ENCODE results near the gene SULT1C3.
"Not testable (repeated sequence)": the region's sequence is repeated elsewhere in the genome, so short reads cannot be mapped to it uniquely, and the experiment has no call there.

The SULT1C3 gene

DNA sequence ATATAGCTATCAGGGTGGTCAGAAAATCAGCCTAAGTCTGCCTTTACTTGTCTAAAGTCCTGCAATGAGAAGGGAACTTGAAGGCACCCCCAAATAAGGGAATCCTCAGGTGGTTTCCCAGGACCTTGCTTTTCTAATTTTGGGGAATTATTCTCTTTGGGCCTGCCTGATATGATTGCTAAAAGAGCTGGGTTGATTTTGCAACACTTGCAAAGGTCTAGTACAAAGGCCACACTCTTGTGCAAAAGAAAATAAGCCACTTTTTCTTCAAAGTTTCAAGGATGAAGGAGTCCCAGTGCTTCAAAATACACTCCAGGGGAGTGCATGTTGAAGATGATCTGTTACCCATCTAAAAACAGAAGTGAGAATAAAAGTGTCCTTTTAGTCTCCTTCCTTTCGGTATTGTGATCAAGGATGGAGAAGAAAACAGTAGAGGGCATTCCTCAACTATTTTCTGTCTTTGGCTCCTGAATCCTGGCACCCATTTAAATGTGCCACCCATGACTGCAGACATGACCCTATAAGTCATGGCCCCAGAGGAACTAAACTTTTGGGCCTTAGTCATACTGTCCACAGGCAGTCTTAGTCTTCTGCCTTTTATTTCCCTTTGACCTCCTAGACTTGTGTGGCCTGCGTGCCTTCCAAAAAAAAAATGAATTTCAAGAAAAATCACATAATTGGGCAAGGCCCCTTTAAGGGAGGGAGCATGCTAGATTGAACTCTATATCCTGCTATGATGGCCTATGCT is 5.1 kb downstream of the SULT1C3 start:
- no peak for DNase-seq (ENCODE audit: low read depth)

DNA sequence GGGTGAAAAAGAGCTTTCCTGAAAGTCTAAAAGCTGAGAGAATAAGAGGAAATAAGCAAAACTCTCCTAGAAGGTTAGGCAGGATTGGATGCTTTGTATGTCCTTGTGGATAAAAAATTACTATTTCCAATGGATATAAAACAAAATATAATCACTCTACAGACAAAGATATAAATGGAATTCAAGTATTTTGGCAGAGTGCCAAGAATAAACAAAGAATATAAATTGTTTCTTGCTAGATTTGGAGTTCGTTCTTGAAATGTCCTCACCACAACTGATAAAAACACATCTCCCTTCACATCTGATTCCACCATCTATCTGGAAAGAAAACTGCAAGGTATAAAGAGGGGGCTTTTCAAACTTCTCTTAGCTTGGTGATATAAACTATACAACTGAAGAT is 13.3 kb downstream of the SULT1C3 start:
- no peak for DNase-seq (ENCODE audit: low read depth)

DNA sequence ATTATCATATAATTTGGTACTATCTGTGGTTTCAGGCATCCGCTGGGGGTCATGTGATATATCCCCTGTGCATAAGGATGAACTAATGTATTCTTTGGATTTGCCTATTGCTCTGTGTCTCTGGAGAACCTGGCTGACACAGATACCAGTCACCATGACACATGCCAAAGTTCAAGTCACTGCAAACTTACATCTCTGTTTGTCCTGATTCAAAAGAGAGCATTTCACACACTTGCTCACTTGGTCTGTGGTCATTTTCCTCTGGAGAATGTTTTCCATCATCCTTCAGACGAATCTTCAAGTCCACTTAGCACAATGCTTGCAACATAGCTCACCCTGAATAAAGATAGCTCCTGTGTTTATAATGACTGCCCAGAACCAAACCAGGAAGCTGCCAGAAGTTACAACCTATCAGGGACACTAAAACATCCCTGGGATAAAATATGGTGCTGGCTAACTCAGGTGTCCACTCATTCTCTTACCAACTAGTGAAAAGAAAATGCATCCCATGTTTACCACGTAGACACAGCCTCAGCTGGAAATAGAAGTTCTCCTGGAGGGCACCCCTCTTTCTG is 18.1 kb downstream of the SULT1C3 start:
- DNase-seq (ENCODE audit: low read depth): no peak

DNA sequence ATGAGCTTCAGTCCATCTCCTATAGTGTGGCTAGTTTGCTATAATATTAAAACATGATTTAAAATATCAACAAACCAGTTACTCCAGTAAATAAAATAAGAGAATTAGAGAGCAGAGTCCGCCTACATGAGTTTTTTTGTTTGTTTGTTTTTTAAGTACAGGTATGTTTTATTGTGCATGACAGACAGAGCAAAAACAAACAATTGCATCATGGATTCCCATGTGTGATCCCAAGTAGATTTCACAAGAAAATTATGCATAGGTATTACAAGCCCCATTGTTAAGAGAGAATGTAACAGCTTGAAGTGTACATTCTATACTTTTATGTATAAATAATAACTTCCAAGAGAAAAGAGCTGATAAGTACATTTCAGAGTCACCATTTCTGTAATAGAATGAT is 21.0 kb downstream of the SULT1C3 start:
- no peak for DNase-seq (ENCODE audit: low read depth)

DNA sequence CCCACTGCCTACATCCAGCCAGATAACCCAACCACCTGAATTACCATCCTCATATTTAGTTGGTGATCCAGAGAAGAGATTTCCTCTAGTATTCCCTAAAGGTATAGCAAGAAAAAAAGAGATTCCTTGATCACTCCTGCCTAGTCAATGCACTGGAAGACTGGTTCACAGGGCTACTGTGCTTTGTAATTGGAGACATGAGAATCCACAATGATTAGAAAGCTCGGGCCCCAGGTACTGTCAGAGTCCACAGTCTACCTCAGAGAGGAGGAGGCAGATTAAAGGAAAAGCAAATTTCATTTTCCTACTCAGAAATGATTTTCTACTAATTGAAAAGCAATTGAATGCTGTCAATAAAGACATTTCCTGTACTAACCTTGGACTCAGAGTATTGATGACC is 22.3 kb downstream of the SULT1C3 start:
- no peak for DNase-seq (ENCODE audit: low read depth)

DNA sequence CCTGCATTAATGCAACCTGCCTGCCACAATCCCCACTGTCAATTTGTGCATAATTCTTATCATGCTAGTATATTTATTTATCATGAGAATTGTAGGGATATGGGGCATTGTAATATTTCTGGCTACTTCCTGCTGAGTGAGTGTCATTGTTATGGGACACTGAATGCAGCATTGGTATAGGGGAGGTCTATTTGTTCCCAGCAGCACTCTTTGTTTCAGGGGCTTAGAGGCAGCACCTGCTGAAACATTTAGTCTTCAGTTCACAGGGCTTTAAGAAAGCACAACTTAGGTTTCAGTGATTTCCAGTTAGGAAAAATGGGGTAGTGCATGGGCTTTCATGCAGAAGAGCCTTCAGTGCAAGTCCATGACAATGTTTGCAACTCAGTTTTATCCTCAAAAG is 23.6 kb downstream of the SULT1C3 start:
- DNase-seq (ENCODE audit: low read depth): no peak

DNA sequence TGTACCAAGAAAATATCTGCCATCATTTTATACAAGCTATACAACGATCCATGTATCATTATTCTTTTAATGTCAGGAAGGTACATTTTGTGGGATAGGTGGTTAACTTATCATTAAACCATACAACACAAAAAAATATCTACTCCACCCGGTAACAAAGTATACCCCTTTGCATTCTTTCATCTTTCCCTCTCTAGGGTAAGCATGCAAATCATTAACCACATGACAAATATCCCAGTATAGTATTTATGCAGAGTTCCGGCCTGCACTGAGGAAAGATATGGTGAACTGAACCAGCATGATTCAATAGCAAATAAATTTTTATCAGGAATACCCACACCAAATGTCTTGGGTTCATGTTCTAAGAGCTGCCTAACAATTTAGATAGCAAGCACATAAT is 26.4 kb downstream of the SULT1C3 start:
- DNase-seq (ENCODE audit: low read depth): no peak

DNA sequence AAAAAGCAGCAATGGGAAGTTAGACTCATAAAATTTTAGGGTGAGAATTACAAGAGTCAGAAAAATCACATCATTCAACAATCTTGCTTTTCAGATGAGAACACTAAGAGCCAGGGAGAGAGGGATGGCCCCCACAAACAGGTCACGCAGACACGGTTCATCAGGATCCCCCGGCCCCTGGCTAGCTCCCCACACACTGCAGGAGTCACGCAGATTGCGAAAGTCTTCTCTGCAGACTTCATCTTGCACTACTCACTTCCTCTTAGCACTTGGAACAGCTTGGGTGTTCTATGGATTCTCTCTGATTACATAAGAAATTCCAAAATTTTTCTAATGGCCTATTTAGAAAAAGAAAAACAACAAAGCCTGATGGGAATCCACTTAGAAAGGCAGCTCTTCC is 27.3 kb downstream of the SULT1C3 start:
- no peak for DNase-seq (ENCODE audit: low read depth)

DNA sequence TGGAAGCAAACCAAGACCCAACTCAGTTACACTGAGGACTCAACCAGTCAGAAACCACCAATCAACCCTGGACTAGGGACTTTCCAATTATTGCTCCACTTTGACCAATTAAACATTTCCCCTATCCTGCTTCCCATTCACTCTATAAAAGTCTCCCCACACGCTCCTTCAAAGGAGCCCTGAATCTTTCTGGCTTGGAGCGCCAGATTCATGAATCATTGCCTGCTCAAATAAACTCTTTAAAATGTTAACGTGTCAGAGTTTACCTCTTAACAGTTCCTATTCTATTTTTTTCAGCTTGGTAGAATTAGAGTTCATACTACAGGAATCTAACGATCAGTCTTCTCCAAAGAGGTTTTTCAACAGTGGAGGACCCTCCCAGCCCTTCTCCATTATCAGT is 28.2 kb downstream of the SULT1C3 start:
- peak; percentile 53 for DNase-seq (ENCODE audit: low read depth)

DNA sequence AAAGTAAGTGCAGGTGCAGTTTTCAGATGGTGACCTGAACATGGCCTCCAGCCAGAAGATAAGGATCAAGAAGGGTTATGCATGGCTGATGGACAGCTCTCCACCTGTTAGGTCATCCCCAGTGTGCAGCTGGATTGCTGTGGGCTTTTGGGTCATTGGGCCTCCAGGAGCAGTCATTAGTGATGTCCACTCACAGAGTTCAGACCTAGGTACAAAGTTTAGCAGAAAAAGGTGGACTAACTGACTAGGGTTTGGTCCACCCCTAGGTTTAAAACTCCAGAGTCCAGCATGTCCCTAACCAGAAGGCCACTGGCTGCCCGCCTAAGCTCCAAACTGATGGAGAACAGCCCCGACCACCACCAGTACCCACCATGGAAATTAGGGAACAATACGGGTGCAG is 30.6 kb downstream of the SULT1C3 start:
- no peak for DNase-seq (ENCODE audit: low read depth)

DNA sequence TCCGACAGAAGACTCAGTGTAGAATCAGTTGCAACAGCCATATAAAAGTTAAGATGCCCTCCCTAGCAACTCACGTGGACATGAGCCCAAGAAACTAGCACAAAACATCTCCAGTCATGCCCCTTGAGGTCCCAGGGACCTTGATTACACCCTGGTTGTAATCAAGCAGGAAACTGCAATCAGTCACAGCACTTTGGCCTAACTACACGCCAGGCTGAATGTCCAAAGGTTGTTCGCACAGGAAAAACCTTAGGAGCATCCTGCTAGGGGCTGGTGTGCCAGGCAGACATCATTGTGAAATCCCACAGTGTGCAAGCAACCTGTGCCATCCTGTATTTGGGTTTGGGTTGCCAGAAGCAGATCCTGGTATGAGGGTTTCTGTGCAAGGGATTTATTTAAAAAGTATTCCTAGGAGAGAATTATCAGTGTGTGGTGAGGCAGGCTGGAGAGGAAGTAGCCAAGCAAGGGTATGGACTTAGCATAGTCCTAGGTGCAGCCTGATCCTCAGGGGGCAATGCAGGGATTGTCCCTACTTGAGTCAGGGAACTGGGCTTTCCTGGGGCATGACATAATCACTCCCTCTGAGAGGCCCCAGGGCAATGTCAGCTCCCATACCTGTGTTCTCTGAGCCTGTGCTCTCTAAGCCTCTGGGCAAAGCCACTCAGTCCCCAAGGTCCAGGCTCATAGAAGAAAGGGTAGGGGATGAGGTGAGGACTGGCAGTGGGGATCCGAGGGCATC is 31.2 kb downstream of the SULT1C3 start:
- DNase-seq (ENCODE audit: low read depth): no peak

DNA sequence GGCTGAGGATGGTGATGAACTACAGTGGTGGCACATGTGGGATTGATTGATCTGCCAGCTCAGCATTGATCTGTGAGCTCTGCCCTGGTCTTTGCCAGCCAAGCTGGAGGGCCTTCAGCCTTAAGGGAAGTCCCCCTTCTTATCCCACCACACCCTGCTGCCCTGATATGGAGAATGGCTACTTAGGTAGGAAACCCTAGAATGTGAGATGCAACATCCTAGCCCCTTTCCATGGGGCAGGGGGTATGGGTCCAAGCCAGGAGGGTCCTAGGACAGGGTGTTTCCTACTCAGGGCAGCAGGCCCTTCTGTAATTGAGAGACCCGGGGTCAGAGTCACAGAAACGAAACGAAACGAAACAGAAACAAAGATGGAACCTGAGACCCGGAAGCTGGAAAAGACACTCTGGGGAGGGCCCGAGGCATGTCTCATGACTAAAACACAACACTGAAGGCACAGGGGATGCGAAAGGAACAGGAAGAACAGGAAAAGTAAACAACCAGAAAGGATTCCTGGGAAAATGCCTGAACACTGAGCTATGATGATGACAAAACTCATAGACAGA is 32.0 kb downstream of the SULT1C3 start:
- DNase-seq (ENCODE audit: low read depth): no peak

DNA sequence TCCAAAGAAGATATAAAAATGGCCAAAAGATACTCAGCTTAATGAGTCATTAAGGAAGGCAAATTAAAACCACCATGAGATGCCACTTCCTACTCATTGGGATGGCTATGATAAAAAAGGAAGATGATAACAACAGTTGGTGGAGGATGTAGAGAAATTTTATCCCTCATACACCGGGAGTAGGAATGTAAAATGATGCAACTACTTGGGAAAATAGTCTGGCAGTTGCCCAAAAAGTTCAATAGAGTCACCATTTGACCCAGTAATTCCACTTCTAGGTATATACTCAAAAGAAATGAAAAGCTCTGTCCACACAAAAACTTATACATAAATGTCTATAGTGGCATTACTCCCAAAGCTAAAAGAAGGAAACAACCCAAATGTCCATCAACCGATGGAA is 38.9 kb downstream of the SULT1C3 start:
- no peak for DNase-seq (ENCODE audit: low read depth)

DNA sequence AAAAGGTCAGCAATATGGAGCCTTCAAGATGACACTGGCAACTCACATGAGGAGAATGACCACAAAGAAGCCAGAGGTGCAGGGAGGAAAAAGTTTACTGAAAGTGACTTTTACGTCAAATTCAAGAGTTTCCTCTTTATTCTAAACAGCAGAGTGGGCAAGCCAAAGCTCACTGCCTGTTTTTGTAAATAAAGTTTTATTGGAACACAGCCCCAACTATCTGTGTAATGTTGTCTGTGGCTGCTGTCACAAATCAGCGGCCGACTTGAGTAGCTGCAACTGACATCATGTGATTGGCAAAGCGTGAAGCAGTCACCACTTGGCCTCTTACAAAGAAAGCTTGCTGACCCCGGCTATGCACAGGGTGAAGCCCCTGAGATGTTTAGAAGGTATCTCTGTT is 39.7 kb downstream of the SULT1C3 start:
- DNase-seq (ENCODE audit: low read depth): no peak

DNA sequence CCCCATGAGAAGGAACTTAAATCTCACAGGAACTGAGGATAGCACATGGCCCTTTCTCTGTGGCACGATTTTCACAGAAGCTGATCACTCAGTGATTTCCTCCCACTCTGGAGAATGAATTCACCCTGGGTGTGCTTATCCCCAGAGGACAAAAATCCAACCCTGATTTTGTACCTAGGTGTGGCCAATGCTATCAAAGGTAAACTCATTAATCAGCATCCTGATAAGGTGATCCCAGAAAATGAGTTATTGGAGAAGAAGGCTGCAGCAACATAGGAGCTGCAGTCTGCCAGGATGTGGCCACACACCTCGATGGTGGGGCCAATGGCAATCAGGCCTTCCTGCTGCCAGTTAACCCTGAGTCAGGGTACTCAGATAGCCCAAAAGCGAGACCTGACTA is 40.7 kb downstream of the SULT1C3 start:
- DNase-seq (ENCODE audit: low read depth): no peak

DNA sequence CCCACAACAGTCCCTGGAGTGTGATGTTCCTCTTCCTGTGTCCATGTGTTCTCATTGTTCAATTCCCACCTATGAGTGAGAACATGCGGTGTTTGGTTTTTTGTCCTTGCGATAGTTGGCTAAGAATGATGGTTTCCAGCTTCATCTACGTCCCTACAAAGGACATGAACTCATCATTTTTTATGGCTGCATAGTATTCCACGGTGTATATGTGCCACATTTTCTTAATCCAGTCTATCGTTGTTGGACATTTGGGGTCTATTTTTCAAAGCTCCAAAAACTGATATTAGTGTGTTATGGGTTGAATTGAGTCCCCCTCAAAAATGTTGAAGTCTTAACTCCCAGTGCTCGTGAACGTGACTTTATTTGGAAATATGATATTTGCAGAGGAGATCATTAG is 44.8 kb downstream of the SULT1C3 start:
- not testable (repeated sequence) for DNase-seq (ENCODE audit: low read depth)

DNA sequence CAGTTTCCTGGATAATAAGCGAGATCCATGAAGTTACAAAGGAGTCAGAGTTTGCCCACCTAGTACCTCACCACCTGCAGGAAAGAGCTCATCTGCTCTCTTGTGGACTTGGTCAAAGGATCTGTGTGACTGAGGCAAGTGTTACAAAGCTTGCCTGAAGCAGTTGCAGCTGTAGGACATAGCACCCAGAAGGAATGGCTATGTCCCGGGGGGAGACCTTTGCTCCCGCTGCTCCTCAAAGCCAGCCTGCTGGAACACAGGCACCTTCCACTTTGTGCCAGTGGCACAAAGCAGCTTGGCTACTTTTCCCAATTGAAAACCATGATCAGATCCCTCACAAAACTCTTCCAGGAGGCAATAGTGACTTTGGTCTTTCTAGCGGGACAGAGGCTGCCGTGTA is 45.8 kb downstream of the SULT1C3 start:
- no peak for DNase-seq (ENCODE audit: low read depth)

DNA sequence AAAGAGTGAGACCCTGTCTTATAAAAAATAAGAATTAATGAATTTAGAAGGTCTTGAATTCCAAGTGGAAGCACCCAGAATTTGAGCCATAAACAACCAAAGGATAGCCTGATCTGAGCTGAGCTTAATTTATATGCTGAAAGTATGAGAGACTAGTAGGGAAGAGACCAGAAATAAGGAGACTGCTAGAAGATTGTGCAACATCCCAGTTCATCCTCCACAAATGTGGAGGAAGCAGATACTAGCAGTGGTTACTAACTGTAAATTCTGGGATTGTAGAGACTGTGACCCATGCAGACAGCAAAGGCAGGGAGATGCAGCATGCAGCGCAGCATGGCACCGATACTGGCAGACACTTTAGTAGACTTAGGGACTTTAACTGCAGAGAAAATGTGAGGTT is 47.4 kb downstream of the SULT1C3 start:
- no peak for DNase-seq (ENCODE audit: low read depth)

DNA sequence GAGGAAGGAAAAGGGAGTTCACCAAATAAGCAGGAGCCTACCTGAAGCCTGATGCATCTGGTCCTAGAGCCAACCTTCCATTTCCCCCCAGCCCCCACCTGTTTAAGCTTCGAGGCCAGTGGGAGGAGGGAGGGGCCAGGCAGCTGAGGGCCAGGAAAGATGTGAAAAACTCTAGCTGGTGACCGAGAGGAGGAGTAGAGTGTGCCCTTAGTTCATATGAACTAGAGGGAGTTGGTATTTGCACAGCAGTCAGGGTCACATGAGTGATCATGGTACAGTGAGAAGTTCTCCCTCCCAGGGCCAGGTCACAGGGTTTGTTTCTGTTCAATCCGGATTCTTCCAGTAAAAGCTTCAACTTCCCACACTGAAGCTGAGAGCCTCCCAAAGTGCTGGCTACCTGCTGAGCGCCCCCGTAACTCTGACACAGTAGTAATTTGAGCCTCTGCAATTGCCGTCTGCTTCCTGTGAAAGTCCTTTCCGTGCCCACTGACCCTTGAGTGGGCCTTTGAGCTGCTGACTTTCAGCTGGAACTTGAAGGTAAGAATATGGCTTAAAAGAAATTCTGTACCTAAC is 48.9 kb downstream of the SULT1C3 start, which contains the start of gene SULT1C2:
TSS of gene SULT1C2 (plus strand) at position 362 of the 573 bp plus-strand sequence. CDS start 4,773 bp downstream, outside the sequence.
- no peak for DNase-seq (ENCODE audit: low read depth)

DNA sequence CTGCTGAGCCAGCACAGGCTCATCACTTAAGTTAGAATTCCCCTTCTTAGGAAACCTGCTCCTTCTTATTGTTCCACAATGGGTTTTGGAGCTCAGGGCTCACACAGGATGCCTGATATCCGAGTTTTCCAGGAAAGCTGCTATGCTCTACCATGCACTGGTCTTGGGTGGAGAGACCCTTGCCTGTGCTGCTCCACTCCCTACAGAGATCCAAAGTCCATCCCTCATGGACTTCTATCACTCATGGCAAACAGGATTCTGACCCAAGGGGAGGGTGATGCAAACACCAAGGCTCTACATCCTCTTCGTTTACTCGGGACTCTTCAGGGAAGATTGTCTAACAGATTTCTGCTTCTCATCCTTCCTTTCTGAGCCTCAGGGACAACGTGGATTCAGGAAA is 54.1 kb downstream of the SULT1C3 start:
- DNase-seq (ENCODE audit: low read depth): no peak

DNA sequence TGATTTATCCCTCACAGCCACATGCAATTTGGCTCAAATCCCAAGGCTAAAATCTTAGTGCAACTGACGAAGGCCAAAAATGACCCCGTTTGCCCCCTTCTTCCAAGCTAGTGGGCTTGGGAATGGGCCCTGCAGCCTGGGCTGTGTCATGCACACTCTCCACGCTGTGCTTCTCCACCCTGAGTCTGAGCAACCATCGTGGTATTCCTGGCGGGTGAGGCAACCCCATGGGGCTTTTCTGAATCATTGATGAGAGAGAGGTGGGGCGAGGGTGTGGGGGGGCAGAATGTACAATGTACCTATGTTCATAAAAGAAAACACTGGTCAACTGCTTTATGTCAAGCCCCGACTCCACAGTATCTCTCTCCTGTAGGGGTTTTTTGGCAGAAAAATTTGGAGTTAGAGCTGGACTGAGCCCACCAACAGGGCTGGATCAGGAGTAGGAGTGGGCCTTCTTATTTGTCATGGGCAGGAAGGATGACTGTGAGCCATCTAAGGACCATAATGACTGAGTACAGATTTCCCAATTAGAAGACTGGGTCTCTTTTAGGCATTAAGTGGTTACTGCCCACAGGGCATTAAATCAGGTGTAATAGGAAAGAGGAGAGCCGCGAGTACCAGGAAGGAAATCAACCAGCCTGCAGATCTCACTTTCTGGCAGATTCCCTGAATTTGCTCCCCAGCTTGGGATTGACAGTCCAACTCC is 57.8 kb downstream of the SULT1C3 start:
- peak; percentile 25 for DNase-seq (ENCODE audit: low read depth)

DNA sequence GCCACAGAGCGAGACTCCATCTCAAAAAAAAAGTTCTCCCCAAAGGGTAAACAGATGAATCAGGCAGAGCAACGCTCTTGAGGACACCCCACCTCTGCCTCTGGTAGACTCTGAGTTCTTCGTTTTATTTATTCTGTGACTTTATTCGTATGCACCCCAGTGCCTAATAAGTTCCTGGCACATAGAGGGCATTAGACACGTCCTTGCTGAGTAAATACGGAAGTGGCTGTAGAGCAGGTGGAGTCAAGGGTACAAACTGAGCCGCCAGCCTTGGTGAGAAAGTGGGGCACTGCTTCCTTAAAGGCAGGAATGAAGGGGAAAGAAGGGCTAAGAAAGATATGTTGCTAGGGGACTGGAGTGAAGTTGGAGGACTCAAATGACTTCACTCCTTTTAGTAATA is 61.8 kb downstream of the SULT1C3 start:
- no peak for DNase-seq (ENCODE audit: low read depth)
